HUES64 (cell line): ENCODE results near the gene MIX23.

Experiments
- H3K27ac ChIP-seq: 2 replicates; pipeline ENCODE4 v1.7.0; 2013; ENCODE audit warnings: low read depth, low read length, inconsistent platforms
- H3K27me3 ChIP-seq: 2 replicates; pipeline ENCODE4 v1.6.1; 2013; ENCODE audit warnings: mild to moderate bottlenecking, low read length; ENCODE audit not compliant: insufficient read depth
- H3K36me3 ChIP-seq: 2 replicates; pipeline ENCODE4 v1.6.1; 2013; ENCODE audit warnings: mild to moderate bottlenecking, low read length; ENCODE audit not compliant: insufficient read depth
- H3K4me1 ChIP-seq: 2 replicates; pipeline ENCODE4 v1.6.1; 2013; ENCODE audit warnings: mild to moderate bottlenecking, low read length, moderate library complexity; ENCODE audit not compliant: insufficient read depth
- H3K4me3 ChIP-seq: 2 replicates; pipeline ENCODE4 v1.5.1; 2013; ENCODE audit warnings: mild to moderate bottlenecking, low read length, moderate library complexity
- H3K9ac ChIP-seq: 2 replicates; pipeline ENCODE4 v1.6.1; 2013; ENCODE audit warnings: mild to moderate bottlenecking, low read depth, low read length
- H3K9me3 ChIP-seq: 2 replicates; pipeline ENCODE4 v1.6.1; 2013; ENCODE audit warnings: low read depth, low read length; ENCODE audit not compliant: insufficient read depth
- whole genome bisulfite sequencing: fragments of 150-250, 120-280 bp; methylation state at CpG from one replicate; pipeline ENCODE4 v1.1.7; 2013; ENCODE audit warnings: missing lambda C conversion rate; 5-methylcytosine and 5-hydroxymethylcytosine counted together

The MIX23 gene

GRCh38 chr3:122350814-122351418 is 32.1 kb downstream of the MIX23 start:
- no peaks in the 10 kb centered on the region for H3K9me3 ChIP-seq

GRCh38 chr3:122349171-122349570 is 33.9 kb downstream of the MIX23 start:
- WGBS, result 100% methylated on average over 1 of the region's 1 CpG
- H3K4me1 ChIP-seq, result no peaks in the 10 kb centered on the region
- H3K9me3 ChIP-seq, result no peaks in the 10 kb centered on the region
- H3K9ac ChIP-seq, result no peak overlapping the region
- H3K36me3 ChIP-seq, result no peaks in the 10 kb centered on the region
- H3K27ac ChIP-seq, result no peak overlapping the region
- H3K4me3 ChIP-seq, result no peak overlapping the region
- H3K27me3 ChIP-seq, result no peaks in the 10 kb centered on the region

More at GRCh38 chr3:122350814-122351418, 32.1 kb downstream of the MIX23 start:
- no peaks in the 10 kb centered on the region for H3K4me1 ChIP-seq
- H3K9ac ChIP-seq, result no peak overlapping the region
- 91% methylated on average over 5 of the region's 5 CpGs for WGBS
- H3K27me3 ChIP-seq, result no peaks in the 10 kb centered on the region
- no peak overlapping the region for H3K4me3 ChIP-seq
- H3K36me3 ChIP-seq, result no peaks in the 10 kb centered on the region
- no peak overlapping the region for H3K27ac ChIP-seq

GRCh38 chr3:122343654-122344053 is 39.4 kb downstream of the MIX23 start:
- Histone ChIP-seq H3K9me3 (peaks cover 3% of the 10 kb centered on the region; the same call in 1 of the 2 replicates), H3K36me3 (no peaks in the 10 kb centered on the region), H3K27ac (no peak overlapping the region), H3K4me3 (no peak overlapping the region), H3K27me3 (no peaks in the 10 kb centered on the region), H3K9ac (no peak overlapping the region), H3K4me1 (no peaks in the 10 kb centered on the region)
- WGBS, result 93% methylated on average over 2 of the region's 2 CpGs

GRCh38 chr3:122342803-122343202 is 40.2 kb downstream of the MIX23 start:
- peaks cover 3% of the 10 kb centered on the region; the same call in 1 of the 2 replicates for H3K9me3 ChIP-seq
- 93% methylated on average over 1 of the region's 1 CpG for WGBS
- H3K4me3 ChIP-seq, result no peak overlapping the region
- H3K36me3 ChIP-seq, result no peaks in the 10 kb centered on the region
- H3K27ac ChIP-seq, result no peak overlapping the region
- no peak overlapping the region for H3K9ac ChIP-seq
- no peaks in the 10 kb centered on the region for H3K27me3 ChIP-seq
- H3K4me1 ChIP-seq, result no peaks in the 10 kb centered on the region

- 94% methylated on average over 8 of the region's 8 CpGs for WGBS
Measured at GRCh38 chr3:122332551-122332950, 50.5 kb downstream of the MIX23 start.

GRCh38 chr3:122331886-122332285 is 51.1 kb downstream of the MIX23 start:
- H3K4me3 ChIP-seq, result no peak overlapping the region
- H3K9me3 ChIP-seq, result no peaks in the 10 kb centered on the region
- H3K4me1 ChIP-seq, result no peaks in the 10 kb centered on the region
- no peaks in the 10 kb centered on the region for H3K36me3 ChIP-seq
- H3K9ac ChIP-seq, result no peak overlapping the region
- no peaks in the 10 kb centered on the region for H3K27me3 ChIP-seq
- H3K27ac ChIP-seq, result no peak overlapping the region
- 68% methylated on average over 4 of the region's 4 CpGs for WGBS

More at GRCh38 chr3:122332551-122332950, 50.5 kb downstream of the MIX23 start:
- no peak overlapping the region for H3K4me3 ChIP-seq
- no peaks in the 10 kb centered on the region for H3K36me3 ChIP-seq
- no peaks in the 10 kb centered on the region for H3K27me3 ChIP-seq
- no peaks in the 10 kb centered on the region for H3K9me3 ChIP-seq
- H3K9ac ChIP-seq, result no peak overlapping the region
- no peaks in the 10 kb centered on the region for H3K4me1 ChIP-seq
- no peak overlapping the region for H3K27ac ChIP-seq

GRCh38 chr3:122325769-122326168 is 57.3 kb downstream of the MIX23 start:
- H3K27me3 ChIP-seq, result no peaks in the 10 kb centered on the region
- no peaks in the 10 kb centered on the region for H3K36me3 ChIP-seq
- H3K9ac ChIP-seq, result no peak overlapping the region
- no peaks in the 10 kb centered on the region for H3K9me3 ChIP-seq
- H3K4me1 ChIP-seq, result no peaks in the 10 kb centered on the region
- H3K27ac ChIP-seq, result no peak overlapping the region
- 94% methylated on average over 3 of the region's 3 CpGs for WGBS
- no peak overlapping the region for H3K4me3 ChIP-seq

GRCh38 chr3:122324871-122325323 is 58.1 kb downstream of the MIX23 start, which contains the start of gene CSTA:
TSS of gene CSTA (plus strand) at chr3:122325248. CDS start at chr3:122325293, 45 bp downstream.
- Histone ChIP-seq H3K9me3 (peaks cover 7% of the 10 kb centered on the region; the same call in 1 of the 2 replicates), H3K27me3 (no peaks in the 10 kb centered on the region), H3K36me3 (no peaks in the 10 kb centered on the region), H3K4me3 (no peak within 1 kb of the TSS), H3K27ac (no peak within 1 kb of the TSS), H3K4me1 (no peaks in the 10 kb centered on the region), H3K9ac (no peak within 1 kb of the TSS)
- WGBS, result 93% methylated on average over 6 of the region's 6 CpGs

- Histone ChIP-seq H3K4me3 (no peak overlapping the region), H3K27ac (no peak overlapping the region), H3K9ac (no peak overlapping the region), H3K27me3 (no peaks in the 10 kb centered on the region), H3K4me1 (no peaks in the 10 kb centered on the region), H3K9me3 (peaks cover 11% of the 10 kb centered on the region; the same call in 1 of the 2 replicates), H3K36me3 (no peaks in the 10 kb centered on the region)
- 95% methylated on average over 4 of the region's 5 CpGs for WGBS
Measured at GRCh38 chr3:122322095-122323075, 60.6 kb downstream of the MIX23 start.

GRCh38 chr3:122318620-122319019 is 64.4 kb downstream of the MIX23 start:
- Histone ChIP-seq H3K9me3 (peaks cover 11% of the 10 kb centered on the region; the same call in 1 of the 2 replicates), H3K36me3 (no peaks in the 10 kb centered on the region), H3K27ac (no peak overlapping the region), H3K9ac (no peak overlapping the region), H3K4me3 (no peak overlapping the region), H3K4me1 (no peaks in the 10 kb centered on the region), H3K27me3 (no peaks in the 10 kb centered on the region)
- WGBS, result 100% methylated on average over 2 of the region's 2 CpGs

GRCh38 chr3:122316368-122316767 is 66.7 kb downstream of the MIX23 start:
- Histone ChIP-seq H3K9me3 (peaks cover 11% of the 10 kb centered on the region; the same call in 1 of the 2 replicates), H3K27me3 (no peaks in the 10 kb centered on the region), H3K36me3 (no peaks in the 10 kb centered on the region), H3K9ac (no peak overlapping the region), H3K27ac (no peak overlapping the region), H3K4me3 (no peak overlapping the region), H3K4me1 (no peaks in the 10 kb centered on the region)
- WGBS, result 78% methylated on average over 5 of the region's 5 CpGs
